SK-N-SH (cell line): ENCODE measurements around the gene ZSCAN22. TPM values are rescaled to one million over a fixed set of nuclear protein-coding genes. Genes with fewer than 3 reads are reported as not detected.

Experiments
- CTCF ChIA-PET: fragments of 300-600, 350-600 bp; formaldehyde crosslinking; extraction: SDS; loops from one replicate; lab custom pipeline; 2021; lab: Yijun Ruan, JAX
- POLR2A ChIA-PET: fragments of 350-600 bp; sonication (Branson Sonifier 250); formaldehyde crosslinking; extraction: SDS; loops from one replicate; lab custom pipeline; 2020; ENCODE audit warnings: antibody characterized with exemption, inconsistent platforms; lab: Yijun Ruan, JAX
- DNase-seq: peaks from one replicate; pipeline ENCODE4 v3.0.0; 2012
- H2AFZ ChIP-seq: fragments of 200-600 bp; sonication (generic); 2 replicates; pipeline ENCODE4 v1.8.1; 2016; ENCODE audit warnings: antibody characterized with exemption, mild to moderate bottlenecking, low read depth
- H3F3A ChIP-seq: fragments of 200-600 bp; sonication (generic); replicated peaks from 2 replicates; pipeline ENCODE3; 2016; ENCODE audit warnings: antibody characterized with exemption, mild to moderate bottlenecking; ENCODE audit not compliant: insufficient read depth
- H3K27ac ChIP-seq, 2 experiments: fragments of 200-500 bp in 1 of 2; fragments of 200-600 bp in 1 of 2; sonication (Bioruptor generic) in 1 of 2; sonication (generic), shearing (Covaris generic) in 1 of 2; 2 replicates each; pipeline versions ENCODE4 v1.5.1 to v1.6.1; 2014 to 2016; ENCODE audit warnings: low read depth in 2 of 2, inconsistent platforms in 1 of 2, low read length in 1 of 2, mild to moderate bottlenecking in 1 of 2, mixed read lengths in 1 of 2
- H3K27me3 ChIP-seq: fragments of 200-600 bp; sonication (generic), shearing (Covaris generic); 2 replicates; pipeline ENCODE4 v1.6.1; 2016; ENCODE audit warnings: mixed run types; ENCODE audit not compliant: insufficient read depth
- H3K36me3 ChIP-seq, 2 experiments: fragments of 200-500 bp in 1 of 2; fragments of 200-600 bp in 1 of 2; sonication (Bioruptor generic) in 1 of 2; sonication (generic) in 1 of 2; replicated peaks in 1 of 2; 2 replicates each; pipeline versions ENCODE3 to v1.5.1; 2014 to 2016; ENCODE audit warnings: low read length in 1 of 2, mild to moderate bottlenecking in 1 of 2; ENCODE audit not compliant: insufficient read depth in 2 of 2, control insufficient read depth in 1 of 2
- H3K4me1 ChIP-seq, 2 experiments: fragments of 200-500 bp in 1 of 2; fragments of 200-600 bp in 1 of 2; sonication (Bioruptor generic) in 1 of 2; sonication (generic), shearing (Covaris generic) in 1 of 2; 2 replicates each; pipeline versions ENCODE4 v1.5.1 to v1.6.1; 2014 to 2016; ENCODE audit warnings: low read depth in 1 of 2, low read length in 1 of 2, mixed run types in 1 of 2; ENCODE audit not compliant: insufficient read depth in 2 of 2, control insufficient read depth in 1 of 2
- H3K4me2 ChIP-seq: fragments of 200-600 bp; sonication (generic), shearing (Covaris generic); 2 replicates; pipeline ENCODE4 v1.6.1; 2017; ENCODE audit warnings: mixed run types
- H3K4me3 ChIP-seq, 2 experiments: fragments of 200-500 bp in 1 of 2; fragments of 200-600 bp in 1 of 2; sonication (Bioruptor generic) in 1 of 2; sonication (generic), shearing (Covaris generic) in 1 of 2; 2 replicates each; pipeline versions ENCODE4 v1.5.1 to v1.8.1; 2014 to 2016; ENCODE audit warnings: low read depth in 2 of 2, inconsistent platforms in 1 of 2, low read length in 1 of 2, mild to moderate bottlenecking in 1 of 2, mixed read lengths in 1 of 2, moderate library complexity in 1 of 2
- H3K79me2 ChIP-seq: fragments of 200-600 bp; sonication (generic); 2 replicates; pipeline ENCODE4 v1.8.1; 2017; ENCODE audit warnings: mild to moderate bottlenecking; ENCODE audit not compliant: insufficient read depth
- H3K9ac ChIP-seq: fragments of 200-600 bp; sonication (generic); 2 replicates; pipeline ENCODE4 v1.6.1; 2017; ENCODE audit warnings: mixed run types
- H3K9me2 ChIP-seq: fragments of 200-600 bp; sonication (generic); 2 replicates; pipeline ENCODE4 v1.6.1; 2017; ENCODE audit warnings: mixed run types
- H3K9me3 ChIP-seq: fragments of 200-600 bp; sonication (generic); 2 replicates; pipeline ENCODE4 v1.6.1; 2017; ENCODE audit warnings: mixed run types, mild to moderate bottlenecking, moderate library complexity
- H4K20me1 ChIP-seq: fragments of 200-600 bp; sonication (generic); 2 replicates; pipeline ENCODE4 v1.6.1; 2017; ENCODE audit warnings: mild to moderate bottlenecking, mixed run types; ENCODE audit not compliant: insufficient read depth
- ELF1 ChIP-seq: IDR thresholded peaks from 2 replicates; pipeline ENCODE4 v1.4.0; 2012
- FOSL2 ChIP-seq: IDR thresholded peaks from 2 replicates; pipeline ENCODE4 v1.4.0; 2012; ENCODE audit warnings: low read depth, mild to moderate bottlenecking, moderate library complexity, borderline replicate concordance
- FOXM1 ChIP-seq: IDR thresholded peaks from 2 replicates; pipeline ENCODE4 v1.4.0; 2012; ENCODE audit warnings: low read depth, mild to moderate bottlenecking
- GABPA ChIP-seq: IDR thresholded peaks from 2 replicates; pipeline ENCODE4 v1.4.0; 2012; ENCODE audit warnings: low read depth, mild to moderate bottlenecking
- GATA2 ChIP-seq: sonication (generic); formaldehyde crosslinking; IDR thresholded peaks from 2 replicates; pipeline ENCODE4 v1.5.0; 2020; ENCODE audit warnings: mild to moderate bottlenecking, missing genetic modification reagents
- IRF3 ChIP-seq: fragments of 150-350 bp; IDR thresholded peaks from 2 replicates; pipeline ENCODE4 v1.6.1; 2016; ENCODE audit warnings: mild to moderate bottlenecking, low read depth, low read length
- JUND ChIP-seq: IDR thresholded peaks from 2 replicates; pipeline ENCODE4 v1.4.0; 2012
- MEF2A ChIP-seq: IDR thresholded peaks from 2 replicates; pipeline ENCODE4 v1.4.0; 2012; ENCODE audit warnings: low read depth, borderline replicate concordance
- MXI1 ChIP-seq: IDR thresholded peaks from 2 replicates; pipeline ENCODE4 v1.6.1; 2012; ENCODE audit warnings: mild to moderate bottlenecking, low read depth, low read length, improper control_type of control experiment
- NFIC ChIP-seq: IDR thresholded peaks from 2 replicates; pipeline ENCODE4 v1.4.0; 2012; ENCODE audit warnings: borderline replicate concordance
- NRF1 ChIP-seq: IDR thresholded peaks from 2 replicates; pipeline ENCODE4 v1.6.1; 2012; ENCODE audit warnings: low read depth, mild to moderate bottlenecking, low read length
- POLR2AphosphoS5 ChIP-seq: IDR thresholded peaks from 2 replicates; pipeline ENCODE4 v1.6.1; 2012; ENCODE audit warnings: low read depth, low read length
- RCOR1 ChIP-seq: fragments of 150-350 bp; IDR thresholded peaks from 2 replicates; pipeline ENCODE4 v1.6.1; 2017; ENCODE audit warnings: antibody characterized with exemption, low read length
- REST ChIP-seq: IDR thresholded peaks from 2 replicates; pipeline ENCODE4 v1.6.1; 2012; ENCODE audit warnings: mild to moderate bottlenecking, low read depth, low read length, moderate library complexity
- RFX5 ChIP-seq: IDR thresholded peaks from 2 replicates; pipeline ENCODE4 v1.6.1; 2012; ENCODE audit warnings: mild to moderate bottlenecking, improper control_type of control experiment, low read length
- TCF12 ChIP-seq: IDR thresholded peaks from 2 replicates; pipeline ENCODE4 v1.4.0; 2012
- TEAD4 ChIP-seq: IDR thresholded peaks from 2 replicates; pipeline ENCODE4 v1.4.0; 2012; ENCODE audit warnings: mild to moderate bottlenecking, borderline replicate concordance; ENCODE audit not compliant: insufficient read depth
- YY1 ChIP-seq: IDR thresholded peaks from 2 replicates; pipeline ENCODE4 v1.4.0; 2012; ENCODE audit warnings: low read depth, mild to moderate bottlenecking
- ZBTB33 ChIP-seq: IDR thresholded peaks from 2 replicates; pipeline ENCODE4 v1.4.0; 2012; ENCODE audit warnings: low read depth, borderline replicate concordance
- whole genome bisulfite sequencing: methylation state at CpG from one replicate; pipeline ENCODE4 v1.1.6; 2017; ENCODE audit warnings: low lambda C conversion rate; 5-methylcytosine and 5-hydroxymethylcytosine counted together
- polyA plus RNA-seq, 3 experiments: library from polyadenylated mRNA; depleted of rRNA; stranded (reverse); fragments of >200 nt; gene quantifications; 2 replicates each; pipeline ENCODE4 v1.2.3, GENCODE V29; 2012

The ZSCAN22 gene
- polyA plus RNA-seq, 1 of the 3 experiments (the other 2 are of a cell fraction), result 2.3 TPM

GRCh38 chr19:58305932-58306323 lies 20.9 kb upstream of the ZSCAN22 start:
- peaks cover 37% of the 10 kb centered on the region for H3K79me2 ChIP-seq
- H3K4me3 ChIP-seq, result peak overlapping the region; percentile 79 to 97
- peaks cover 21% of the 10 kb centered on the region for H3F3A ChIP-seq
- H3K4me1 ChIP-seq, result peaks cover 0 to 16% of the 10 kb centered on the region in 2 experiments; a peak in 2 of 4 replicates
- no peaks in the 10 kb centered on the region for H3K9me3 ChIP-seq
- H3K27me3 ChIP-seq, result no peaks in the 10 kb centered on the region
- no peaks in the 10 kb centered on the region for H4K20me1 ChIP-seq
- H3K4me2 ChIP-seq, result peak overlapping the region; percentile 90
- ChIA-PET POLR2A (interaction anchor here (1.0 to 2.2 kb wide), 2 partner anchors 16 to 21 kb away, joined by 3 to 12 read pairs; partner anchors contain the start of gene ZSCAN22), CTCF (no interaction called here)
- peak overlapping the region; percentile 80 for H3K9ac ChIP-seq
- no peak overlapping the region for H2AFZ ChIP-seq
- DNase-seq, result peak; percentile 38
- H3K36me3 ChIP-seq, result peaks cover 50 to 51% of the 10 kb centered on the region in 2 experiments
- TF ChIP-seq YY1, result no peak
- no peak for TF ChIP-seq ZBTB33
- no peak for TF ChIP-seq MEF2A
- no peak for TF ChIP-seq FOXM1
- no peak for TF ChIP-seq GABPA
- TF ChIP-seq ELF1, result no peak
- TF ChIP-seq NRF1, result no peak
- WGBS, result 13% methylated on average over 12 of the region's 12 CpGs
- no peaks in the 10 kb centered on the region for H3K9me2 ChIP-seq
- peak overlapping the region; percentile 72 to 73 for H3K27ac ChIP-seq

GRCh38 chr19:58307736-58308135 lies 19.1 kb upstream of the ZSCAN22 start:
- Histone ChIP-seq H3K27me3 (no peaks in the 10 kb centered on the region), H2AFZ (no peak overlapping the region), H3K36me3 (peaks cover 51 to 57% of the 10 kb centered on the region in 2 experiments), H3K4me2 (no peak overlapping the region), H3K9me3 (no peaks in the 10 kb centered on the region), H3K79me2 (peaks cover 28% of the 10 kb centered on the region), H3K4me3 (no peak overlapping the region), H3K9me2 (no peaks in the 10 kb centered on the region), H3K9ac (no peak overlapping the region), H3K27ac (no peak overlapping the region; a peak in 1 of 4 replicates), H4K20me1 (no peaks in the 10 kb centered on the region), H3K4me1 (peaks cover 0 to 16% of the 10 kb centered on the region in 2 experiments; a peak in 2 of 4 replicates), H3F3A (peaks cover 14% of the 10 kb centered on the region)
- CTCF ChIA-PET, result interaction anchor here (1.0 kb wide), 1 partner anchor 19 kb away, joined by 3 read pairs; the partner anchor contains the start of gene ZSCAN22
- no peak for DNase-seq
- WGBS, result 97% methylated on average over 4 of the region's 4 CpGs
- POLR2A ChIA-PET, result no interaction called here
- no peak for TF ChIP-seq FOSL2
- TF ChIP-seq JUND, result no peak
- no peak for TF ChIP-seq TCF12
- no peak for TF ChIP-seq GATA2 (CRISPR knock-in tag)
- TF ChIP-seq MEF2A, result no peak
- no peak for TF ChIP-seq GABPA
- TF ChIP-seq RCOR1, result no peak
- TF ChIP-seq YY1, result no peak
- no peak for TF ChIP-seq TEAD4
- TF ChIP-seq RFX5, result no peak
- no peak for TF ChIP-seq NRF1
- TF ChIP-seq ZBTB33, result no peak
- TF ChIP-seq MXI1, result no peak
- TF ChIP-seq REST, result no peak
- no peak for TF ChIP-seq POLR2AphosphoS5
- TF ChIP-seq NFIC, result no peak
- TF ChIP-seq IRF3, result no peak
